ENCODE results near the gene MSL1. TPM values are rescaled to one million over a fixed set of nuclear protein-coding genes. Genes with fewer than 3 reads are reported as not detected.

Gene MSL1
- 85.2 and 87.5 TPM in 2 replicates for total RNA-seq

GRCh38 chr17:40121181-40122135 is at the start of gene MSL1:
Gene MSL1, plus strand, starts transcription at chr17:40121971. Its CDS starts 642 bp downstream, at chr17:40122613.
- intact Hi-C loops (cut with micrococcal nuclease): loop anchor here (1.0 kb wide), 1 partner anchor 8 kb away; no protein-coding TSS in a partner anchor

- intact Hi-C loops (cut with micrococcal nuclease): no loop called here
Measured at GRCh38 chr17:40072040-40072734, 49.6 kb upstream of the MSL1 start.

- intact Hi-C loops (cut with micrococcal nuclease): no loop called here
Measured at GRCh38 chr17:40072735-40073346, 48.9 kb upstream of the MSL1 start.

- intact Hi-C loops (cut with micrococcal nuclease): loop anchor here (2.0 kb wide), 1 partner anchor 23 kb away; no protein-coding TSS in a partner anchor
Measured at GRCh38 chr17:40073454-40074174, 48.2 kb upstream of the MSL1 start.

GRCh38 chr17:40074175-40074512 is 47.6 kb upstream of the MSL1 start:
- intact Hi-C loops (cut with micrococcal nuclease): loop anchor here (2.0 kb wide), 1 partner anchor 23 kb away; no protein-coding TSS in a partner anchor

- intact Hi-C loops (cut with micrococcal nuclease): loop anchor here (1.0 to 5.0 kb wide), 3 partner anchors 22 to 62 kb away; no protein-coding TSS in a partner anchor
Measured at GRCh38 chr17:40074871-40075200, 46.9 kb upstream of the MSL1 start.

- intact Hi-C loops (cut with micrococcal nuclease): loop anchor here (1.0 to 5.0 kb wide), 3 partner anchors 21 to 62 kb away; no protein-coding TSS in a partner anchor
Measured at GRCh38 chr17:40075201-40075941, 46.4 kb upstream of the MSL1 start.

GRCh38 chr17:40075942-40076498 is 45.8 kb upstream of the MSL1 start:
- intact Hi-C loops (cut with micrococcal nuclease): loop anchor here (1.0 to 5.0 kb wide), 3 partner anchors 21 to 63 kb away; no protein-coding TSS in a partner anchor

- intact Hi-C loops (cut with micrococcal nuclease): loop anchor here (5.0 kb wide), 1 partner anchor 36 kb away; no protein-coding TSS in a partner anchor
Measured at GRCh38 chr17:40076591-40076990, 45.2 kb upstream of the MSL1 start.

- intact Hi-C loops (cut with micrococcal nuclease): loop anchor here (5.0 kb wide), 1 partner anchor 33 kb away; no protein-coding TSS in a partner anchor
Measured at GRCh38 chr17:40079545-40079944, 42.2 kb upstream of the MSL1 start.

- intact Hi-C loops (cut with micrococcal nuclease): no loop called here
Measured at GRCh38 chr17:40084477-40084876, 37.3 kb upstream of the MSL1 start.

- intact Hi-C loops (cut with micrococcal nuclease): no loop called here
Measured at GRCh38 chr17:40086150-40087044, 35.4 kb upstream of the MSL1 start.

- intact Hi-C loops (cut with micrococcal nuclease): no loop called here
Measured at GRCh38 chr17:40087049-40087794, 34.5 kb upstream of the MSL1 start.

- intact Hi-C loops (cut with micrococcal nuclease): no loop called here
Measured at GRCh38 chr17:40087903-40088718, 33.7 kb upstream of the MSL1 start.

GRCh38 chr17:40089077-40089895 is 32.5 kb upstream of the MSL1 start:
- intact Hi-C loops (cut with micrococcal nuclease): no loop called here
